ENCODE results near the gene PPP1R11.
A peak's percentile ranks its signal among the peaks of the same experiment; 100 is the strongest.
"Not testable (repeated sequence)": the region's sequence is repeated elsewhere in the genome, so short reads cannot be mapped to it uniquely, and the experiment has no call there.

PPP1R11 gene

DNA sequence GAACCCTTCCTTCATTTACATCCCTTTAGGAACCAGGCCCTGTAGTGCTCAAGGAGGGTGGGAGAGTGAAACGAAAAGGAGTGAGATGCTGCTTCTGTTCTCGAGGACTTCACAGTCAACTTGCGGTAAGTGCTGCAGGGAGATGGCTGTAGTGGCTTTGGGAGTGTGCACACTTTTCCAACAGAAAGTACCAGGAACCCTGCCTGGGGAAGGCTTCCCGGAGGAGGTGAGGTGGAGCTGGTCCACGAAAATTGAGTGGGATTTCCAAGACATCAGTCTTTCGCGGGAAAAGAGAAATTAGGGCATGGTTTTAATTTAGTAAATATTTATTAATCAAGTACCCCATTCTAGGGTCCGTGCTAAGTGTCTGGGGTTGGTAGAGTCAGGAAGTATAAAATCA lies 33.2 kb downstream of the PPP1R11 start:
- no peak for DNase-seq

DNA sequence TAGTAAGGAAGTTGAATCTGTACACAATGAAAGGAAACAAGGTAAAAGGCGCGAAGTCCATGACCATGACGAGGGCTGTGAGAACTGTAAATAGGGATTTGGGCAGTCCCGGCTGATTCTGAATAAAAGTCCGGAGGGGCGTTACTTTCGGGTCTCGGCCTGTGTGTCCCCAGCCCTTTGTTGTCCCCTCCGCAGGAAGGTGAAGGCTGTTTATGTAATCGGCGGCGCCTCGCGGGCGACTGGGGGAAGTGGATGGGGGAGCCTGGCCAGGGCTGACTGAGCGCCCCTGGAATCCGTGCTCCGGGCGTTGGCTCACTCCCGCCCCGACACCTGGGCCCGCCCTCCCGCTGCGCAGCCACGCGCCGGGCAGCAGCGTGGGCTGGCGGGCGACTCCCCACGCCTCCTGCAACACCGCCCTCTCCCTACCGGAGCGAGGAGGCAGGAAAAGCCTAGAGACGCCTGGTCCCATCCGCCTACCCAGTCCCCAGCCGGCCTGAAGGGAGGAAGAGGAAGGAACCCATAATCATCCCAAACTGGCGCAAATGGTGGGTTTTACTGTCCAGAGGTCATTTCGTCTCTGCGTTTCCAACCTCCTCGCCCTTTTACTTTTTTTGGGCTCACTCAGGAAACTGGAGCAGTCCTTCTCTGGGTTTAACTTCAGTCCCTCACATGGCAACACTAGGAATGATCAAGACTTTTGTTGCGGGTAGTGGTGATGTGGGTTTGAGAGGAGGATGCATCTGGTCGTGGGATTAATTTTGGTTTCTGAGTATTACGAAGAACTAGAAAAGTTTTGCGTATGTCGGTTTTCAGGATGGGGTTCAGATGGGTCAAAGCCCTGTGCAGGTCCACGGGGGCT lies 33.8 kb downstream of the PPP1R11 start:
- no peak for DNase-seq

DNA sequence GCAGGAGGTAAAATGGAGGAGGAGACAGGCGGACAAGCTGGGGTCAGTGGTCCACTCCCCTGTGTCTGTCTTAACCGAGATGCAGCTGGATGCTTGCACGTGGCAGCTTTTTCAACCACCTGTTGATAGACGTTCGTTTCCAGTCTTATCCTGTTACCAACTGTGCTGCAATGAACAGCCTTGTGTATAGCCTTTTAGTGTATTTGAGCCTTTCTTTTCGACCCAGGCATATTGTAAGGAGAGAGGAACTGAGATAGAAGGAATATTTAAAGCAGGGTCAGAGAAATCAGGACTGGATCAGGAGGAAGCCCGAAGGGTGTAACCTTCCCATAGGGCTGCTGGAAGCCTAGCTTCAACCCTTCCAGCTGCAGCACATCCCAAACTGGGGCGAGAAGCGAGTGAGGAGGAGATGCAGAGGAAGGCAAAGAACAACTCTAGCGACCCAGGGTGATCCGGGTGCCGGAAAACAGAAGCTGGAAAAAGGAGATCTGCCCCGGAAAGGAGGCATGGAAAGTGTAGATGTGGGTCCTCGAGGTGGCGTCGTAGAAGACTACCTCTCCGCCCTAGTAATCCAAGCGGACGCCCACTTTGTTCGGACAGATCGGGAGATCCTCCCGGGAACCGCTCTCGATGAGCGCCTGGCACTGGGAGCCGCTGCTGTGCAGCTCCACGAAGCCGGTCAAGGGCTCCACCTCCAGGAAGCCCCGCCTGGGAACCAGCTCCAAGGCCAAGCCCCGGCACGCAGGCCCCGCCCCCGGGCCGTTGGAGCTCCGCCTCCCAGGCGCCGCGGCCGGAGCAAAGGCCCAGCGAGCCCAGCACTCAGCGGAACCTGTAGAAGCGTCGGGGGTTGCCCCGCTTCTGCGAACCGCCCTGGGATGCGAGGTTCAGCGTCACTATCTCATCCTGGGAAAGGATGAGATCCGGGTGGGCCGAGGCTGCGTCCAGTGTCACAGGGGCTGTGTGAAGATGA lies 34.7 kb downstream of the PPP1R11 start:
- peak; percentile 48 for DNase-seq

DNA sequence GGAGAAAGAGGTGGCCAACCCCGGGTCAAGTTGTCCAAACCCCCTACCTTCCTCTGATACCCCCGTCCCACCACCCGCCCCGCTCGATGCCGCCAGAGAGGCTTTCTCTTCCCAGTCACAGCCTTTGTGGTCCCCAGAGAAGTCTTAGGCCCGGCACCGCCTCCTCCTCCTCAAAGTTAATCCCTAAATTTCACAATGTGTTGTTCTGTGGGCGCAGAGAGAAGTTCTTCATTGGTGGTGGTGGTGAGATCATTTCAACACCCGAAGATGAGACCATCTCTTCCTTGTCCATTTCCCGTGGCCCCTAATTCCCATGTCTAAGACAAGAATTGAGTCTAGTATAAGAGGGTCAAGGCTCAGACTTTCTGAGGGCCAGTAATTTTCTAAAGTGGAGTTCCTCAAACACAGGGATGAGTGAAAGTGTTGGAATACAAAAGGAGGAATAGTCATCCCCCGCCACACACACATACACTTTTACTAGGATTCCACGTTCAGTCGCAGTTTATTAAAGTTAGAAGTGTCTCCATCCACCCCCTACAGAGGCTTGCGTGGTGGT lies 35.5 kb downstream of the PPP1R11 start:
- DNase-seq, result no peak

DNA sequence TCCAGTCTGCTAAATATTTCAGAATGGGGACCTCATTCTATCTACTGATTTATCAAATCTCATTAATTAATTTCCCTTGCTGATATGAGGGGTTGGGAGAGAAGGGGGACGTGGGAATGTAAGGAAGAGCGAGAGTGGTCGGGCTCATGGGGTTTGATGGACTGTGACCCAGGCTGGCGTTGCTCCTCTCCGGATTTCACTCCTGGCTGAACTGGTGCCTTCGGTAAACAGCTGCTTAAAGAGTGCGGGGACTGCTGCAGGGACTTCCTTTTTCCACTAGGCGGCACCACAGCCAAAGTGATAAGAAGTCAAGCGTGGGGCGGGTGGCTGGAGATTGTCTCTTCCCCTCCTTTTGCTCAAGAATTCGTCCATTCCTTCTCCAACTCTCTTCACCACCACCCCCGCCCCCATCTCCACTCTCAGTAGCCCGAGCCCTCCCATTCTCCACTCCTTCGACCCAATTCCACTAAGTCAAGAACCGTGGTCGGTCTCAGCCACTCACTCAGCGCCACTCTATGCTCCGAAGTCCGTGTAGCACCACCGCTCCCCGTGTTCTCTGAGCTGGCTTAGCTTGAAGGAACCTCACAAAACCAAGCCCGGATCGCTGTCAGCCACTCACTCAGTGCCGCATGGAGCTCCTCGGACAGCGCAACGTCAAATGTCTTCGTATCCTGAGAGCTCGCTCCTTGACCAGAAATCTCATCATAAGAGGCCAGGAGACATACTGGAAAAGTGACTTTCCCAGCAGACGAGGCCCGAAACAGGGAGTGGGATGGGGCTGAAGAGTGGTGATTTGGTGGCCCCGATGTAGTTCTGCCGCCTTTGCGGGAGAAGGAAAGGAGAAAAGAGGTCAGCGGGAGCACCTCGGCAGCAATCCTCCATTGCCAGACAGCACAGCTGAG lies 36.2 kb downstream of the PPP1R11 start:
- peak; percentile 79 for DNase-seq

DNA sequence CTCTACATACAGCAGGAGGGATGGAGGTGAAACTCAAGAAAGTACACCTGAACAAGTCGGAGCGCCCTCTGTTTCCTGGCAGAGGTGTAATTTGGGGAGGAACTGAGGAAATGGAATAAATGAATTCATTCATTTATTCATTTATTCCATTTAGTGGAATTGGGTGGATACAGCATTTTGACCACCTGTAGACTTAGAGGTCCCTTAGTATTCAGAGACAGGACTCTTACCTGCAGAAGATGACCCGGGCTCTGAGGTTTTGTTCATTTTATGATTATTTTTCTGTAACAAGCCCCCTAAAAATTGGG lies 36.8 kb downstream of the PPP1R11 start:
- no peak for DNase-seq

GRCh38 chr6:30104661-30105060 lies 37.7 kb downstream of the PPP1R11 start:
- no peak for DNase-seq

- DNase-seq, result no peak
Measured at GRCh38 chr6:30111266-30111856, 44.4 kb downstream of the PPP1R11 start.

GRCh38 chr6:30112402-30112994 lies 45.5 kb downstream of the PPP1R11 start:
- no peak for DNase-seq

DNA sequence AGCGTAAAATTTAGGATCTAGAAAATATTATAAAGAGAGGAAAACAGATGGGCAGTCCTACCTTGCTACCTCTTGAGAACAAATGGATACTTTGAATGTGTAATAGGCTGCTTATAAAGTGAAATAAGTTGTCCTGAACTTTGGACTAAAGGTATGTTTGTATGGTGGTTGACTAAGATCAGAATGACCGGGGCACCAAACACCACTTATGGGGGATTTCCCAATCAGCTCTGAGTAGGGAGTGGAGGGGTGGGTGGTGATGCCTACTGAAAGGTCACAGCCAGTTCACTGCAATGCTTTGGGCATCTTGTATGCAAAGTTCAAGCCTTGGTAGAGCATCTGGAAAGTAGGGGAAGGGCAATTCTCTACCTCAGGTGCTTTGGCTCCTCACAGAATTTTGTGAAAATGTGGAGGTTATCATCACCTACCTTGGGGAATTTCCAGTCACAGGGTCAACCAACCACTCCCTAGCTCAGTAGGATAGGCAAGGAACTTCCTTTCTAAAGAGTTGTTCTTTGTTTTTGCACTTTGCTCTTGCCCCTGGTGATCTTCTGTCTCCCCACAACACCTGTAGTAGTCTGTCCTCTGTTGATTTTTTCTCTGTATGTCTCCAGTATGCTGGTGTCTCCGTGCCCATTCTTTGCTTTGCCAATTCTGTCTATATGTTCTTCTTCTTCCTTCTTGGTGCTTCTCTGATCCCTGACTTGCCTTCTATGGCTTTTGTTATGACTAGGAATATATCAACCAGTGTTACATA lies 46.2 kb downstream of the PPP1R11 start, which contains the start of gene TRIM31:
Gene TRIM31 (minus strand): TSS at position 88 of the 757 bp plus-strand sequence. CDS start 285 bp downstream, outside the sequence.
- DNase-seq, result no peak

GRCh38 chr6:30113841-30114240 lies 46.8 kb downstream of the PPP1R11 start:
- DNase-seq, result no peak

DNA sequence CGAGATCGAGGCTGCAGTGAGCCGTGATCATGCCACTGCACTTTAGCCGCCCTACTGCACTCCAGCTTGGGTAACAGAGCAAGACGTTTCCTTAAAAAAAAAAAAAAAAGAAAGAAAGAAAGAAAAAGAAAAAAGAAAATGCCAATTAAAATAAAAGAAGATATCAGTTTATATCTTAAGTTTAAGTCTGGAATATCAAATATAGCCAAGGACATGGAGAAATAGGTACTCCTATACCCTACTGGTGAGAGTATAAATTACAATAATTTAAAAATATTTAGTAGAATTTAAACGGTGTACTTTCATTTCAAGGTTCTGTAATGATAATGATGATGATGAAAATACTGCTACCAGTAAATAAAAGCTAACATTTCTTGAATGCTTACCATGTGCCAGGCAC lies 49.7 kb downstream of the PPP1R11 start:
- no peak for DNase-seq

DNA sequence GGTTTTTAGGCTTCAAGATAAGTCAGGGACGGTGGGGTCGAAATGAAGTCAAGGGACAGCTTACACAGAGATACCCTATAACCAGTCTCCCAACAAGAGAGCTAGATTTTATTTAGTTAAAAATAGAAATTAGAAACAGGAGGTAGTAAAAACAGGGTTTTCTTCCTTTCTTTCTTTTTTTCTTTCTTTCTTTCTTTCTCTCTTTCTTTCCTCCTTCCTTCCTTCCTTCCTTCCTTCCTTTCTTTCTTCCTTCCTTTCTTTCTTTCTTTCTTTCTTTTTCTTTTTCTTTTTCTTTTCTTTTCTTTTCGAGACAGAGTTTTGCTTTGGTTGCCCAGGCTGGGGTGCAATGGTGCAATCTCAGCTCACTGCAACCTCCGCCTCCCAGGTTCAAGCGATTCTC lies 51.7 kb downstream of the PPP1R11 start:
- DNase-seq, result not testable (repeated sequence)
